ENCODE results near the gene HUS1B. TPM values are rescaled to one million over a fixed set of nuclear protein-coding genes. Genes with fewer than 3 reads are reported as not detected.

HUS1B gene
- total RNA-seq, 1 experiment from 2014 or later = 1.1 TPM

DNA sequence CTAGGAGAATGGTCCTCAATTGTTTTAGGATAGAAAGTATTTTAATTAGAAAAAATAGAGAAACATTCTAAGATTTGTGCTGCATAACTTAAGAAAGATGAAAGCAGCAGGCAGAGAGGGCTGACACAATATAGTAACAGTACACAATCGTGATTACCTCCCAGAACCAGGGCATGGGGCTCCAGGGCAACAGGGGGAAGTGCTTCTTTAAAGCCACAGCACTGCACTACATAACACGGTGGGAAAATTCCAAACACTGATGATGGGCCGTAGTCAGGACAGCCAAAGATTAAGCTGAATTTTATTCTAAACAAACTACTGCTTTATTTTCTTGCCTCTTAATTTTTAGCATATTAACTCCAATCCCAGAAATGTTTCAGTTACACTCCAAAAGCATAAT is 21.6 kb upstream of the HUS1B start:
- no peaks in the 10 kb centered on the region for H3K9me3 Mint-ChIP-seq
- no peak for TF ChIP-seq ZNF396 (CRISPR knock-in tag; IDR thresholded peaks at IDR 0.05; ENCODE audit: borderline replicate concordance)
- TF ChIP-seq TEAD1 (CRISPR knock-in tag; IDR thresholded peaks at IDR 0.05) = no peak
- TF ChIP-seq, protein P1, sequence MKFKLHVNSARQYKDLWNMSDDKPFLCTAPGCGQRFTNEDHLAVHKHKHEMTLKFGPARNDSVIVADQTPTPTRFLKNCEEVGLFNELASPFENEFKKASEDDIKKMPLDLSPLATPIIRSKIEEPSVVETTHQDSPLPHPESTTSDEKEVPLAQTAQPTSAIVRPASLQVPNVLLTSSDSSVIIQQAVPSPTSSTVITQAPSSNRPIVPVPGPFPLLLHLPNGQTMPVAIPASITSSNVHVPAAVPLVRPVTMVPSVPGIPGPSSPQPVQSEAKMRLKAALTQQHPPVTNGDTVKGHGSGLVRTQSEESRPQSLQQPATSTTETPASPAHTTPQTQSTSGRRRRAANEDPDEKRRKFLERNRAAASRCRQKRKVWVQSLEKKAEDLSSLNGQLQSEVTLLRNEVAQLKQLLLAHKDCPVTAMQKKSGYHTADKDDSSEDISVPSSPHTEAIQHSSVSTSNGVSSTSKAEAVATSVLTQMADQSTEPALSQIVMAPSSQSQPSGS (CRISPR knock-in tag; IDR thresholded peaks at IDR 0.05; ENCODE audit: borderline replicate concordance, low read depth) = no peak
- no peak for TF ChIP-seq ZNF219 (CRISPR knock-in tag; IDR thresholded peaks at IDR 0.05; ENCODE audit: borderline replicate concordance)
- peaks cover 67% of the 10 kb centered on the region for H3K4me1 Mint-ChIP-seq
- DNase-seq (ENCODE audit: low spot score) (no peak), ATAC-seq (peak; percentile 21)
- no peak overlapping the region for H3K27ac Mint-ChIP-seq
- no peak overlapping the region for H3K4me3 Mint-ChIP-seq
- POLR2A ChIA-PET = no interaction called here
- H3K27me3 Mint-ChIP-seq (ENCODE audit: low read depth) = no peaks in the 10 kb centered on the region
- H3K36me3 Mint-ChIP-seq = peaks cover 5% of the 10 kb centered on the region; the same call in 1 of the 2 replicates
- CTCF ChIA-PET = interaction anchor here (0.8 to 1.5 kb wide), 2 partner anchors 53 to 61 kb away, joined by 3 read pairs; no protein-coding TSS in a partner anchor

DNA sequence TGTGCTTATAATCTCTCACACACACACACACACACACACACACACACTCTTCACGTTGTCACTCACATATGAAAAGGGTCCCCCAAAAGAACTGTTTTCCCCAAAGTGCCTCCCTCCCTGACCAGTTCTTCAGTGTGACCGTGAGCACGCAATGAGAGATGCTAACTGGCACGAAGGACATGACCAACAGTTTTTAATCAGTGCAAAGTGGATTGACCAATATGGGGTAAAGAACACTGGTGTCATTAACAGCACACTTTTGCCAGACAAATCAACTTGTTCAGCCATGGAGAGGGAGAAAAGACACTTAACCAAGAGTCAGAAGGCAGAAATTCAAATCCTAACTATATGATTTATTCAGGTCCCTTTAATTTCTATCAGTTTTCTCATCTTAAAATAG is 21.0 kb upstream of the HUS1B start:
- DNase-seq (ENCODE audit: low spot score) (no peak), ATAC-seq (no peak)
- POLR2A ChIA-PET = no interaction called here
- peaks cover 5% of the 10 kb centered on the region; the same call in 1 of the 2 replicates for H3K36me3 Mint-ChIP-seq
- H3K4me3 Mint-ChIP-seq = no peak overlapping the region
- H3K27ac Mint-ChIP-seq = peak overlapping the region; percentile 74
- H3K27me3 Mint-ChIP-seq (ENCODE audit: low read depth) = no peaks in the 10 kb centered on the region
- no peaks in the 10 kb centered on the region for H3K9me3 Mint-ChIP-seq
- TF ChIP-seq, protein P2, sequence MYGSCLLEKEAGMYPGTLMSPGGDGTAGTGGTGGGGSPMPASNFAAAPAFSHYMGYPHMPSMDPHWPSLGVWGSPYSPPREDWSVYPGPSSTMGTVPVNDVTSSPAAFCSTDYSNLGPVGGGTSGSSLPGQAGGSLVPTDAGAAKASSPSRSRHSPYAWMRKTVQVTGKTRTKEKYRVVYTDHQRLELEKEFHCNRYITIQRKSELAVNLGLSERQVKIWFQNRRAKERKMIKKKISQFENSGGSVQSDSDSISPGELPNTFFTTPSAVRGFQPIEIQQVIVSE (CRISPR knock-in tag; IDR thresholded peaks at IDR 0.05; ENCODE audit: borderline replicate concordance) = no peak
- TF ChIP-seq PRRX2 (CRISPR knock-in tag; IDR thresholded peaks at IDR 0.05) = no peak
- TF ChIP-seq ESRRA (CRISPR knock-in tag; IDR thresholded peaks at IDR 0.05; ENCODE audit: borderline replicate concordance) = no peak
- TF ChIP-seq ETV6 (CRISPR knock-in tag; IDR thresholded peaks at IDR 0.05) = no peak
- no peak for TF ChIP-seq CREB1 (CRISPR knock-in tag; IDR thresholded peaks at IDR 0.05)
- TF ChIP-seq CREM (CRISPR knock-in tag; IDR thresholded peaks at IDR 0.05) = no peak
- no peak for TF ChIP-seq ZNF317 (CRISPR knock-in tag; IDR thresholded peaks at IDR 0.05; ENCODE audit: borderline replicate concordance, low read depth)
- TF ChIP-seq, protein P3, sequence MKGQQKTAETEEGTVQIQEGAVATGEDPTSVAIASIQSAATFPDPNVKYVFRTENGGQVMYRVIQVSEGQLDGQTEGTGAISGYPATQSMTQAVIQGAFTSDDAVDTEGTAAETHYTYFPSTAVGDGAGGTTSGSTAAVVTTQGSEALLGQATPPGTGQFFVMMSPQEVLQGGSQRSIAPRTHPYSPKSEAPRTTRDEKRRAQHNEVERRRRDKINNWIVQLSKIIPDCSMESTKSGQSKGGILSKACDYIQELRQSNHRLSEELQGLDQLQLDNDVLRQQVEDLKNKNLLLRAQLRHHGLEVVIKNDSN (CRISPR knock-in tag; IDR thresholded peaks at IDR 0.05) = no peak
- TF ChIP-seq, protein P4, sequence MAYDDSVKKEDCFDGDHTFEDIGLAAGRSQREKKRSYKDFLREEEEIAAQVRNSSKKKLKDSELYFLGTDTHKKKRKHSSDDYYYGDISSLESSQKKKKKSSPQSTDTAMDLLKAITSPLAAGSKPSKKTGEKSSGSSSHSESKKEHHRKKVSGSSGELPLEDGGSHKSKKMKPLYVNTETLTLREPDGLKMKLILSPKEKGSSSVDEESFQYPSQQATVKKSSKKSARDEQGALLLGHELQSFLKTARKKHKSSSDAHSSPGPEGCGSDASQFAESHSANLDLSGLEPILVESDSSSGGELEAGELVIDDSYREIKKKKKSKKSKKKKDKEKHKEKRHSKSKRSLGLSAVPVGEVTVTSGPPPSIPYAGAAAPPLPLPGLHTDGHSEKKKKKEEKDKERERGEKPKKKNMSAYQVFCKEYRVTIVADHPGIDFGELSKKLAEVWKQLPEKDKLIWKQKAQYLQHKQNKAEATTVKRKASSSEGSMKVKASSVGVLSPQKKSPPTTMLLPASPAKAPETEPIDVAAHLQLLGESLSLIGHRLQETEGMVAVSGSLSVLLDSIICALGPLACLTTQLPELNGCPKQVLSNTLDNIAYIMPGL (CRISPR knock-in tag; IDR thresholded peaks at IDR 0.05) = no peak
- TF ChIP-seq, protein P5, sequence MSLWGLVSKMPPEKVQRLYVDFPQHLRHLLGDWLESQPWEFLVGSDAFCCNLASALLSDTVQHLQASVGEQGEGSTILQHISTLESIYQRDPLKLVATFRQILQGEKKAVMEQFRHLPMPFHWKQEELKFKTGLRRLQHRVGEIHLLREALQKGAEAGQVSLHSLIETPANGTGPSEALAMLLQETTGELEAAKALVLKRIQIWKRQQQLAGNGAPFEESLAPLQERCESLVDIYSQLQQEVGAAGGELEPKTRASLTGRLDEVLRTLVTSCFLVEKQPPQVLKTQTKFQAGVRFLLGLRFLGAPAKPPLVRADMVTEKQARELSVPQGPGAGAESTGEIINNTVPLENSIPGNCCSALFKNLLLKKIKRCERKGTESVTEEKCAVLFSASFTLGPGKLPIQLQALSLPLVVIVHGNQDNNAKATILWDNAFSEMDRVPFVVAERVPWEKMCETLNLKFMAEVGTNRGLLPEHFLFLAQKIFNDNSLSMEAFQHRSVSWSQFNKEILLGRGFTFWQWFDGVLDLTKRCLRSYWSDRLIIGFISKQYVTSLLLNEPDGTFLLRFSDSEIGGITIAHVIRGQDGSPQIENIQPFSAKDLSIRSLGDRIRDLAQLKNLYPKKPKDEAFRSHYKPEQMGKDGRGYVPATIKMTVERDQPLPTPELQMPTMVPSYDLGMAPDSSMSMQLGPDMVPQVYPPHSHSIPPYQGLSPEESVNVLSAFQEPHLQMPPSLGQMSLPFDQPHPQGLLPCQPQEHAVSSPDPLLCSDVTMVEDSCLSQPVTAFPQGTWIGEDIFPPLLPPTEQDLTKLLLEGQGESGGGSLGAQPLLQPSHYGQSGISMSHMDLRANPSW (CRISPR knock-in tag; conservative IDR thresholded peaks at IDR 0.05; ENCODE audit: low read depth) = no peak
- TF ChIP-seq, protein P6, sequence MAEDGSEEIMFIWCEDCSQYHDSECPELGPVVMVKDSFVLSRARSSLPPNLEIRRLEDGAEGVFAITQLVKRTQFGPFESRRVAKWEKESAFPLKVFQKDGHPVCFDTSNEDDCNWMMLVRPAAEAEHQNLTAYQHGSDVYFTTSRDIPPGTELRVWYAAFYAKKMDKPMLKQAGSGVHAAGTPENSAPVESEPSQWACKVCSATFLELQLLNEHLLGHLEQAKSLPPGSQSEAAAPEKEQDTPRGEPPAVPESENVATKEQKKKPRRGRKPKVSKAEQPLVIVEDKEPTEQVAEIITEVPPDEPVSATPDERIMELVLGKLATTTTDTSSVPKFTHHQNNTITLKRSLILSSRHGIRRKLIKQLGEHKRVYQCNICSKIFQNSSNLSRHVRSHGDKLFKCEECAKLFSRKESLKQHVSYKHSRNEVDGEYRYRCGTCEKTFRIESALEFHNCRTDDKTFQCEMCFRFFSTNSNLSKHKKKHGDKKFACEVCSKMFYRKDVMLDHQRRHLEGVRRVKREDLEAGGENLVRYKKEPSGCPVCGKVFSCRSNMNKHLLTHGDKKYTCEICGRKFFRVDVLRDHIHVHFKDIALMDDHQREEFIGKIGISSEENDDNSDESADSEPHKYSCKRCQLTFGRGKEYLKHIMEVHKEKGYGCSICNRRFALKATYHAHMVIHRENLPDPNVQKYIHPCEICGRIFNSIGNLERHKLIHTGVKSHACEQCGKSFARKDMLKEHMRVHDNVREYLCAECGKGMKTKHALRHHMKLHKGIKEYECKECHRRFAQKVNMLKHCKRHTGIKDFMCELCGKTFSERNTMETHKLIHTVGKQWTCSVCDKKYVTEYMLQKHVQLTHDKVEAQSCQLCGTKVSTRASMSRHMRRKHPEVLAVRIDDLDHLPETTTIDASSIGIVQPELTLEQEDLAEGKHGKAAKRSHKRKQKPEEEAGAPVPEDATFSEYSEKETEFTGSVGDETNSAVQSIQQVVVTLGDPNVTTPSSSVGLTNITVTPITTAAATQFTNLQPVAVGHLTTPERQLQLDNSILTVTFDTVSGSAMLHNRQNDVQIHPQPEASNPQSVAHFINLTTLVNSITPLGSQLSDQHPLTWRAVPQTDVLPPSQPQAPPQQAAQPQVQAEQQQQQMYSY (CRISPR knock-in tag; IDR thresholded peaks at IDR 0.05) = no peak
- no peak for TF ChIP-seq NR1H2 (CRISPR knock-in tag; IDR thresholded peaks at IDR 0.05)
- TF ChIP-seq NR3C1 (CRISPR knock-in tag; conservative IDR thresholded peaks at IDR 0.05; ENCODE audit: low read depth) = no peak
- TF ChIP-seq, protein P7, sequence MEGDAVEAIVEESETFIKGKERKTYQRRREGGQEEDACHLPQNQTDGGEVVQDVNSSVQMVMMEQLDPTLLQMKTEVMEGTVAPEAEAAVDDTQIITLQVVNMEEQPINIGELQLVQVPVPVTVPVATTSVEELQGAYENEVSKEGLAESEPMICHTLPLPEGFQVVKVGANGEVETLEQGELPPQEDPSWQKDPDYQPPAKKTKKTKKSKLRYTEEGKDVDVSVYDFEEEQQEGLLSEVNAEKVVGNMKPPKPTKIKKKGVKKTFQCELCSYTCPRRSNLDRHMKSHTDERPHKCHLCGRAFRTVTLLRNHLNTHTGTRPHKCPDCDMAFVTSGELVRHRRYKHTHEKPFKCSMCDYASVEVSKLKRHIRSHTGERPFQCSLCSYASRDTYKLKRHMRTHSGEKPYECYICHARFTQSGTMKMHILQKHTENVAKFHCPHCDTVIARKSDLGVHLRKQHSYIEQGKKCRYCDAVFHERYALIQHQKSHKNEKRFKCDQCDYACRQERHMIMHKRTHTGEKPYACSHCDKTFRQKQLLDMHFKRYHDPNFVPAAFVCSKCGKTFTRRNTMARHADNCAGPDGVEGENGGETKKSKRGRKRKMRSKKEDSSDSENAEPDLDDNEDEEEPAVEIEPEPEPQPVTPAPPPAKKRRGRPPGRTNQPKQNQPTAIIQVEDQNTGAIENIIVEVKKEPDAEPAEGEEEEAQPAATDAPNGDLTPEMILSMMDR (IDR thresholded peaks at IDR 0.05) = no peak
- no peak for TF ChIP-seq TP53 (CRISPR knock-in tag; IDR thresholded peaks at IDR 0.05)
- TF ChIP-seq ZNF121 (CRISPR knock-in tag; IDR thresholded peaks at IDR 0.05) = no peak
- H3K4me1 Mint-ChIP-seq = peaks cover 61% of the 10 kb centered on the region
- CTCF ChIA-PET = no interaction called here
